ENCODE data around the gene MIPOL1.
"Not testable (repeated sequence)": the region's sequence is repeated elsewhere in the genome, so short reads cannot be mapped to it uniquely, and the experiment has no call there.

The MIPOL1 gene

GRCh38 chr14:37197421-37198272, at the start of gene MIPOL1:
Gene MIPOL1 (plus strand): TSS chr14:37197937. CDS start chr14:37247889, 49,952 bp downstream.
- DNase-seq: peak; percentile 97

GRCh38 chr14:37150414-37150813, 47.3 kb upstream of the MIPOL1 start:
- DNase-seq: peak; percentile 71

GRCh38 chr14:37153005-37153404, 44.7 kb upstream of the MIPOL1 start:
- no peak for DNase-seq

- no peak for DNase-seq
These were observed 44.3 kb upstream of the MIPOL1 start for GRCh38 chr14:37153483-37153882.

- DNase-seq: no peak
These were observed 39.8 kb upstream of the MIPOL1 start for GRCh38 chr14:37157987-37158386.

- DNase-seq: not testable (repeated sequence)
These were observed 35.4 kb upstream of the MIPOL1 start for GRCh38 chr14:37162307-37162706.

- no peak for DNase-seq
These were observed 31.9 kb upstream of the MIPOL1 start for GRCh38 chr14:37165794-37166193.

GRCh38 chr14:37167151-37168047, 30.3 kb upstream of the MIPOL1 start:
- no peak for DNase-seq

- peak; percentile 17 for DNase-seq
These were observed 29.0 kb upstream of the MIPOL1 start for GRCh38 chr14:37168721-37169120.

- no peak for DNase-seq
These were observed 27.5 kb upstream of the MIPOL1 start for GRCh38 chr14:37170237-37170636.

GRCh38 chr14:37170993-37171392, 26.7 kb upstream of the MIPOL1 start:
- peak; percentile 25 for DNase-seq

GRCh38 chr14:37171678-37172023, 26.1 kb upstream of the MIPOL1 start:
- no peak for DNase-seq

GRCh38 chr14:37172024-37172869, 25.5 kb upstream of the MIPOL1 start, which contains the start of gene SLC25A21:
Gene SLC25A21 (minus strand): TSS chr14:37172606.
- DNase-seq: peak; percentile 95

GRCh38 chr14:37172936-37173614, 24.7 kb upstream of the MIPOL1 start:
- no peak for DNase-seq

GRCh38 chr14:37179896-37180502, 17.7 kb upstream of the MIPOL1 start:
- DNase-seq: no peak

- not testable (repeated sequence) for DNase-seq
These were observed 16.9 kb upstream of the MIPOL1 start for GRCh38 chr14:37180886-37181285.

- no peak for DNase-seq
These were observed 16.3 kb upstream of the MIPOL1 start for GRCh38 chr14:37181441-37181840.

- not testable (repeated sequence) for DNase-seq
These were observed 13.2 kb upstream of the MIPOL1 start for GRCh38 chr14:37184520-37184919.

- no peak for DNase-seq
These were observed 12.1 kb upstream of the MIPOL1 start for GRCh38 chr14:37185670-37186069.

- DNase-seq: no peak
These were observed 10.9 kb upstream of the MIPOL1 start for GRCh38 chr14:37186865-37187264.

- DNase-seq: no peak
These were observed 10.4 kb upstream of the MIPOL1 start for GRCh38 chr14:37187294-37187693.
